HepG2 (cell line): ENCODE data around the gene P2RX5. TPM values are rescaled to one million over a fixed set of nuclear protein-coding genes. Genes with fewer than 3 reads are reported as not detected.
A peak's percentile ranks its signal among the peaks of the same experiment; 100 is the strongest.

ENCODE experiments used
- ARNTL ChIP-seq: sonication (generic); formaldehyde crosslinking; IDR thresholded peaks from 2 replicates; pipeline ENCODE4 v1.4.0; 2020; ENCODE audit warnings: mild to moderate bottlenecking, missing genetic modification reagents
- CCDC6 ChIP-seq: sonication (generic); formaldehyde crosslinking; IDR thresholded peaks from 2 replicates; pipeline ENCODE4 v1.8.1; 2022; ENCODE audit warnings: mild to moderate bottlenecking, missing genetic modification reagents, moderate library complexity
- CHCHD3 ChIP-seq: sonication (generic); formaldehyde crosslinking; IDR thresholded peaks from 2 replicates; pipeline ENCODE4 v1.8.0; 2022; ENCODE audit warnings: mild to moderate bottlenecking, missing genetic modification reagents, moderate library complexity
- ELF4 ChIP-seq: sonication (generic); formaldehyde crosslinking; IDR thresholded peaks from 2 replicates; pipeline ENCODE4 v1.5.0; 2020; ENCODE audit warnings: missing genetic modification reagents, mild to moderate bottlenecking, moderate library complexity, borderline replicate concordance
- HES4 ChIP-seq: sonication (generic); formaldehyde crosslinking; IDR thresholded peaks from 2 replicates; pipeline ENCODE4 v1.9.0; 2021; ENCODE audit warnings: mild to moderate bottlenecking, missing genetic modification reagents, borderline replicate concordance
- HHEX ChIP-seq: IDR thresholded peaks from 2 replicates; pipeline ENCODE4 v1.6.1; 2016; ENCODE audit warnings: control low read depth
- KLF15 ChIP-seq: sonication (generic); formaldehyde crosslinking; IDR thresholded peaks from 2 replicates; pipeline ENCODE4 v1.8.1; 2023; ENCODE audit warnings: borderline replicate concordance, mild to moderate bottlenecking, inconsistent platforms, missing genetic modification reagents, mixed read lengths
- ZNF609 ChIP-seq: sonication (generic); formaldehyde crosslinking; IDR thresholded peaks from 2 replicates; pipeline ENCODE4 v1.4.0; 2020; ENCODE audit warnings: mild to moderate bottlenecking, missing genetic modification reagents, borderline replicate concordance
- ZNF687 ChIP-seq: sonication (generic); formaldehyde crosslinking; IDR thresholded peaks from 2 replicates; pipeline ENCODE4 v1.5.1; 2020; ENCODE audit warnings: mild to moderate bottlenecking, missing genetic modification reagents, moderate library complexity
- polyA plus RNA-seq, 8 experiments: library from polyadenylated mRNA; depleted of rRNA in 3 of 8; stranded (reverse) in 7 of 8; unstranded in 1 of 8; fragments of >200 nt; fragmentation: Illumina TruSeq in 4 of 8; extraction: Trizol in 4 of 8; gene quantifications; 2 replicates each; pipeline versions ENCODE4 v1.2.1 to v1.2.3, GENCODE V29; 2011 to 2016; ENCODE audit warnings: low read depth in 4 of 8, missing spikeins in 1 of 8, mixed read lengths in 1 of 8; ENCODE audit not compliant: insufficient read depth in 1 of 8
- total RNA-seq, 5 experiments: library from RNA; depleted of rRNA; stranded (reverse); fragments of >200 nt; fragmentation: Illumina TruSeq; extraction: Trizol; gene quantifications; 2 replicates each; pipeline ENCODE4 v1.2.3, GENCODE V29; 2016; ENCODE audit warnings: low read depth in 1 of 5
- TF ChIP-seq, protein P1 (sequence below): sonication (generic); formaldehyde crosslinking; IDR thresholded peaks from 2 replicates; pipeline ENCODE4 v1.4.0; 2020; ENCODE audit warnings: missing genetic modification reagents, borderline replicate concordance
- TF ChIP-seq, protein P2 (sequence below): sonication (generic); formaldehyde crosslinking; IDR thresholded peaks from 2 replicates; pipeline ENCODE4 v1.9.0; 2021; ENCODE audit warnings: mild to moderate bottlenecking, missing genetic modification reagents

P2RX5 gene
- total and polyA plus RNA-seq, 2 of the 13 experiments (the other 11 are each of a cell fraction or from before 2014, with no cell fraction given) = 0.95 to 1.7 TPM

DNA sequence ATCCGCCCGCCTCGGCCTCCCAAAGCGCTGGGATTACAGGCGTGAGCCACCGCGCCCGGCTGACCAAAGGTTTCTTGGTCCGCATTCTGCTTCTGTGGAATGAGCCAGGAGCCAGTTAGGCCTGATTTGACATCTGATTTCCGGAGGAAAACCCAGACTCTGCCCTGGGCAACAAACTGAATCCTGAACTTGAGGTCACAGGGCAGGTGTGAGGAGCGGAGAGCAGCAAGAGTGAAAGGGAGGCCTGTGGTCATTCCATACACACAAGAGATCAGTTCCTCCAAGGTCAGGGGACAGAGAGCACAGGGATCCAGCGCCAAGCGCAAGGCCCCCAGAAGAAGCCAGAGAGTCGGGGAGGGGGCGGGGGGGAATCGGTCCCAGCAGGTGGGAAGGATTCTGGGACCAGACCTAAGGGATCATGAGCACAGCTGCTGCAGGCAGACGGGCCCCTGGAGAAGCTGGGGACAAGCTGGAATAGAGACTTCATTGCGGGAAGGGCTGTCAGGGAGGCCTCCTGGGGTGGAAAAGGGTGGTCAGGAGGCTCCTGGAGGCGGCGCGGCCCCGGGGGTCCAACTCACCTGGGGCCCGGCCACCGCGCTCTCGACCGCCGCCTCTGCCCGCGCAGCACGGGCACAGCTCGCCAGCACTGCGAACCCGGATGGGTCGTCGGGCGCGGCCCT is 60.3 kb downstream of the P2RX5 start (continued):
- TF ChIP-seq KLF15 (CRISPR knock-in tag) (0 out of 2 replicates have a peak, but pooled peaks have one; percentile 10), ELF4 (CRISPR knock-in tag) (no peak), HES4 (CRISPR knock-in tag) (peak; percentile 64; the same call in 1 of the 2 replicates), ZNF687 (CRISPR knock-in tag) (peak; percentile 68), CHCHD3 (CRISPR knock-in tag) (no peak; the same call in 1 of the 2 replicates), ZNF609 (no peak), ARNTL (CRISPR knock-in tag) (0 out of 2 replicates have a peak, but pooled peaks have one; percentile 22), CCDC6 (CRISPR knock-in tag) (no peak), HHEX (CRISPR knock-in tag) (no peak)
- TF ChIP-seq, protein P1, sequence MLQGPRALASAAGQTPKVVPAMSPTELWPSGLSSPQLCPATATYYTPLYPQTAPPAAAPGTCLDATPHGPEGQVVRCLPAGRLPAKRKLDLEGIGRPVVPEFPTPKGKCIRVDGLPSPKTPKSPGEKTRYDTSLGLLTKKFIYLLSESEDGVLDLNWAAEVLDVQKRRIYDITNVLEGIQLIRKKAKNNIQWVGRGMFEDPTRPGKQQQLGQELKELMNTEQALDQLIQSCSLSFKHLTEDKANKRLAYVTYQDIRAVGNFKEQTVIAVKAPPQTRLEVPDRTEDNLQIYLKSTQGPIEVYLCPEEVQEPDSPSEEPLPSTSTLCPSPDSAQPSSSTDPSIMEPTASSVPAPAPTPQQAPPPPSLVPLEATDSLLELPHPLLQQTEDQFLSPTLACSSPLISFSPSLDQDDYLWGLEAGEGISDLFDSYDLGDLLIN (CRISPR knock-in tag) = no peak
- TF ChIP-seq, protein P2, sequence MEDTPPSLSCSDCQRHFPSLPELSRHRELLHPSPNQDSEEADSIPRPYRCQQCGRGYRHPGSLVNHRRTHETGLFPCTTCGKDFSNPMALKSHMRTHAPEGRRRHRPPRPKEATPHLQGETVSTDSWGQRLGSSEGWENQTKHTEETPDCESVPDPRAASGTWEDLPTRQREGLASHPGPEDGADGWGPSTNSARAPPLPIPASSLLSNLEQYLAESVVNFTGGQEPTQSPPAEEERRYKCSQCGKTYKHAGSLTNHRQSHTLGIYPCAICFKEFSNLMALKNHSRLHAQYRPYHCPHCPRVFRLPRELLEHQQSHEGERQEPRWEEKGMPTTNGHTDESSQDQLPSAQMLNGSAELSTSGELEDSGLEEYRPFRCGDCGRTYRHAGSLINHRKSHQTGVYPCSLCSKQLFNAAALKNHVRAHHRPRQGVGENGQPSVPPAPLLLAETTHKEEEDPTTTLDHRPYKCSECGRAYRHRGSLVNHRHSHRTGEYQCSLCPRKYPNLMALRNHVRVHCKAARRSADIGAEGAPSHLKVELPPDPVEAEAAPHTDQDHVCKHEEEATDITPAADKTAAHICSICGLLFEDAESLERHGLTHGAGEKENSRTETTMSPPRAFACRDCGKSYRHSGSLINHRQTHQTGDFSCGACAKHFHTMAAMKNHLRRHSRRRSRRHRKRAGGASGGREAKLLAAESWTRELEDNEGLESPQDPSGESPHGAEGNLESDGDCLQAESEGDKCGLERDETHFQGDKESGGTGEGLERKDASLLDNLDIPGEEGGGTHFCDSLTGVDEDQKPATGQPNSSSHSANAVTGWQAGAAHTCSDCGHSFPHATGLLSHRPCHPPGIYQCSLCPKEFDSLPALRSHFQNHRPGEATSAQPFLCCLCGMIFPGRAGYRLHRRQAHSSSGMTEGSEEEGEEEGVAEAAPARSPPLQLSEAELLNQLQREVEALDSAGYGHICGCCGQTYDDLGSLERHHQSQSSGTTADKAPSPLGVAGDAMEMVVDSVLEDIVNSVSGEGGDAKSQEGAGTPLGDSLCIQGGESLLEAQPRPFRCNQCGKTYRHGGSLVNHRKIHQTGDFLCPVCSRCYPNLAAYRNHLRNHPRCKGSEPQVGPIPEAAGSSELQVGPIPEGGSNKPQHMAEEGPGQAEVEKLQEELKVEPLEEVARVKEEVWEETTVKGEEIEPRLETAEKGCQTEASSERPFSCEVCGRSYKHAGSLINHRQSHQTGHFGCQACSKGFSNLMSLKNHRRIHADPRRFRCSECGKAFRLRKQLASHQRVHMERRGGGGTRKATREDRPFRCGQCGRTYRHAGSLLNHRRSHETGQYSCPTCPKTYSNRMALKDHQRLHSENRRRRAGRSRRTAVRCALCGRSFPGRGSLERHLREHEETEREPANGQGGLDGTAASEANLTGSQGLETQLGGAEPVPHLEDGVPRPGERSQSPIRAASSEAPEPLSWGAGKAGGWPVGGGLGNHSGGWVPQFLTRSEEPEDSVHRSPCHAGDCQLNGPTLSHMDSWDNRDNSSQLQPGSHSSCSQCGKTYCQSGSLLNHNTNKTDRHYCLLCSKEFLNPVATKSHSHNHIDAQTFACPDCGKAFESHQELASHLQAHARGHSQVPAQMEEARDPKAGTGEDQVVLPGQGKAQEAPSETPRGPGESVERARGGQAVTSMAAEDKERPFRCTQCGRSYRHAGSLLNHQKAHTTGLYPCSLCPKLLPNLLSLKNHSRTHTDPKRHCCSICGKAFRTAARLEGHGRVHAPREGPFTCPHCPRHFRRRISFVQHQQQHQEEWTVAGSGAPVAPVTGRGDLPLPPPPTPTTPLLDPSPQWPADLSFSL (CRISPR knock-in tag) = no peak
